Keratinocyte (primary cell): ENCODE measurements around the gene FRYL.

Source experiments
- EZH2 ChIP-seq: IDR thresholded peaks from one replicate; pipeline ENCODE4 v1.6.1; 2012; ENCODE audit warnings: inconsistent platforms, mild to moderate bottlenecking, low read length, moderate library complexity
- TF ChIP-seq, protein P1 (sequence below), 3 experiments: IDR thresholded peaks in 1 of 3; conservative IDR thresholded peaks in 1 of 3; optimal IDR thresholded peaks in 1 of 3; 2 replicates in 2 of 3; 3 replicates in 1 of 3; pipeline versions ENCODE3 to v1.5.1; 2011; ENCODE audit warnings: low read length in 3 of 3, mild to moderate bottlenecking in 3 of 3, moderate library complexity in 2 of 3, control low read depth in 1 of 3, inconsistent platforms in 1 of 3; ENCODE audit not compliant: insufficient read depth in 2 of 3; ENCODE audit errors: extremely low read depth in 1 of 3

DNA sequence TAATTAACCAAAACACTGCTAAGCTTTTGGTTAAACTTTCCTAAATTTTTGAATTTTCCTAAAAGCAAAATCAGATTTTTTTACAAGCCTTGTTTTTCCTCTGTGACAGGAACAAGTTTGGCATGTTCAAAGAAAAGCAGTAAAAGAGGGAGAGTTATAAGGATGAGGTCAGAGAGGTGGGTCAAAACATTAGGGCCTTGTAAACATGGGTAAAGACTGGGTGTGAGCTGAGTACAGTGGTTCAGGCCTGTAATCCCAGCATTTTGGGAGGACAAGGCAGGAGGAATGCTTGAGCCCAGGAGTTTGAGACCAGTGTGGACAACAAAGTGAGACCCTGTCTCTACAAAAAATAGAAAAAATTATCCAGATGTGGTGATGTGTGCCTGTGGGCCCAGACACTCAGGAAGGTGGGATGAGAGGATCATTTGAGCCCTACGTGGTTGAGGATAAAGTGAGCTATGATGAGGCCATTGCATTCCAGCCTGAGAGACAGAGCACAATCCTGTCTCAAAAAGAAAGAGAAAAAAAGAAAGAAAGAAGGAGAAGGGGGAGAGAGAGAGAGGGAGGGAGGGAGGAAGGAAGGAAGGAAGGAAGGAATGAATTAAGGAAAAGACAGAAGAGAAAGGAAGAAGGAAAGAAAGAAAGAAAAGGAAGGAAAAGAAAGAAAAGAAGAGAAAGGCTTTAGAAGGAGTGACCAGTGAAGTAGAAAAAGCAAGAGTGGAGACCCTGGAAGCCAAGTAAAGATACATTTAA lies 17.0 kb upstream of the FRYL start:
- TF ChIP-seq, protein P1, sequence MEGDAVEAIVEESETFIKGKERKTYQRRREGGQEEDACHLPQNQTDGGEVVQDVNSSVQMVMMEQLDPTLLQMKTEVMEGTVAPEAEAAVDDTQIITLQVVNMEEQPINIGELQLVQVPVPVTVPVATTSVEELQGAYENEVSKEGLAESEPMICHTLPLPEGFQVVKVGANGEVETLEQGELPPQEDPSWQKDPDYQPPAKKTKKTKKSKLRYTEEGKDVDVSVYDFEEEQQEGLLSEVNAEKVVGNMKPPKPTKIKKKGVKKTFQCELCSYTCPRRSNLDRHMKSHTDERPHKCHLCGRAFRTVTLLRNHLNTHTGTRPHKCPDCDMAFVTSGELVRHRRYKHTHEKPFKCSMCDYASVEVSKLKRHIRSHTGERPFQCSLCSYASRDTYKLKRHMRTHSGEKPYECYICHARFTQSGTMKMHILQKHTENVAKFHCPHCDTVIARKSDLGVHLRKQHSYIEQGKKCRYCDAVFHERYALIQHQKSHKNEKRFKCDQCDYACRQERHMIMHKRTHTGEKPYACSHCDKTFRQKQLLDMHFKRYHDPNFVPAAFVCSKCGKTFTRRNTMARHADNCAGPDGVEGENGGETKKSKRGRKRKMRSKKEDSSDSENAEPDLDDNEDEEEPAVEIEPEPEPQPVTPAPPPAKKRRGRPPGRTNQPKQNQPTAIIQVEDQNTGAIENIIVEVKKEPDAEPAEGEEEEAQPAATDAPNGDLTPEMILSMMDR (optimal IDR thresholded peaks at IDR 0.05 in 1 of 3, IDR thresholded peaks at IDR 0.05 in 1 of 3, conservative IDR thresholded peaks at IDR 0.05 in 1 of 3; ENCODE audit: extremely low read depth in 1 of 3, insufficient read depth in 2 of 3, low read length in 3 of 3): no peak
- no peak for TF ChIP-seq EZH2
